Transverse colon (tissue), 4 donors: ENCODE measurements around the gene CGB1.
"Not testable (repeated sequence)": the region's sequence is repeated elsewhere in the genome, so short reads cannot be mapped to it uniquely, and the experiment has no call there.

ENCODE experiments used
- CTCF ChIP-seq, 5 experiments: fragments of 200-600 bp in 3 of 5; fragments of 450-650 bp in 2 of 5; sonication (generic) in 3 of 5; IDR thresholded peaks; 1 replicate in 2 of 5; 2 replicates in 3 of 5; pipeline ENCODE4 v1.5.1; 2016 to 2017; ENCODE audit warnings: antibody characterized with exemption in 5 of 5, inconsistent platforms in 3 of 5, mild to moderate bottlenecking in 2 of 5, moderate library complexity in 1 of 5
- EP300 ChIP-seq: sonication (generic); formaldehyde crosslinking; IDR thresholded peaks from one replicate; pipeline ENCODE4 v1.6.1; 2017; ENCODE audit warnings: antibody characterized with exemption, low read depth
- POLR2A ChIP-seq: fragments of 450-650 bp; IDR thresholded peaks from one replicate; pipeline ENCODE4 v1.6.1; 2016; ENCODE audit warnings: antibody characterized with exemption, mild to moderate bottlenecking, moderate library complexity
- POLR2AphosphoS5 ChIP-seq, 3 donors: sonication (generic); formaldehyde crosslinking; IDR thresholded peaks; one replicate each; pipeline ENCODE4 v1.6.1; 2016; ENCODE audit warnings: antibody characterized with exemption in 3 of 3

GRCh38 chr19:49018388-49019241, 18.1 kb downstream of the CGB1 start:
- TF ChIP-seq POLR2A; CTCF (IDR thresholded peaks at IDR 0.05); EP300; POLR2AphosphoS5 (IDR thresholded peaks at IDR 0.05): not testable (repeated sequence)
